PC-3 (cell line): ENCODE measurements around the gene EIF2S2. TPM values are rescaled to one million over a fixed set of nuclear protein-coding genes. Genes with fewer than 3 reads are reported as not detected.

Experiments
- ATAC-seq: fragments of 200-7000 bp; cut with Tn5 transposase; 2 replicates; pipeline ENCODE4 v1.9.1; 2020; ENCODE audit warnings: mild to moderate bottlenecking, moderate library complexity
- BruUV-seq: library from RNA; stranded (reverse); fragments of 400-500 nt; replicated peaks from 2 replicates; lab custom pipeline; 2021; lab: Mats Ljungman, UMichigan
- CTCF ChIA-PET: fragments of 300-600 bp; sonication (Branson Sonifier 250); formaldehyde crosslinking; loops from one replicate; lab custom pipeline; 2022; ENCODE audit warnings: antibody characterized with exemption; lab: Charles Lee
- POLR2A ChIA-PET: fragments of 300-600 bp; sonication (Branson Sonifier 250); formaldehyde crosslinking; loops from one replicate; lab custom pipeline; 2022; ENCODE audit warnings: antibody characterized with exemption; ENCODE audit not compliant: unreplicated experiment; lab: Charles Lee
- DNase-seq: peaks from one replicate; pipeline ENCODE4 v3.0.0-alpha.2; 2015
- H2AFZ ChIP-seq: fragments of 300-600 bp; sonication (generic); 2 replicates; pipeline ENCODE4 v1.6.0; 2016; ENCODE audit warnings: antibody characterized with exemption, low read length
- H3F3A ChIP-seq: fragments of 300-600 bp; sonication (generic); one replicate; pipeline ENCODE4 v1.6.0; 2017; ENCODE audit warnings: antibody characterized with exemption, low read length, control low read depth, mild to moderate bottlenecking; ENCODE audit not compliant: unreplicated experiment
- H3K27ac ChIP-seq: fragments of 300-600 bp; sonication (generic); 2 replicates; pipeline ENCODE4 v1.5.1; 2016; ENCODE audit warnings: mild to moderate bottlenecking, low read length
- H3K27me3 ChIP-seq: fragments of 300-600 bp; sonication (generic); 2 replicates; pipeline ENCODE4 v1.6.1; 2016; ENCODE audit warnings: low read length, mixed read lengths
- H3K36me3 ChIP-seq: fragments of 300-600 bp; sonication (generic); 2 replicates; pipeline ENCODE4 v1.6.1; 2016; ENCODE audit warnings: low read depth, mixed run types, low read length, mixed read lengths
- H3K4me1 ChIP-seq: fragments of 300-600 bp; sonication (generic); 2 replicates; pipeline ENCODE4 v1.5.1; 2016; ENCODE audit warnings: low read length; ENCODE audit not compliant: insufficient read depth
- H3K4me2 ChIP-seq: fragments of 300-600 bp; sonication (generic); 2 replicates; pipeline ENCODE4 v1.6.0; 2016; ENCODE audit warnings: low read length
- H3K4me3 ChIP-seq: fragments of 300-600 bp; sonication (generic); 2 replicates; pipeline ENCODE4 v1.5.1; 2016; ENCODE audit warnings: mild to moderate bottlenecking, low read length, mixed read lengths
- H3K79me2 ChIP-seq: fragments of 300-600 bp; sonication (generic); 2 replicates; pipeline ENCODE4 v1.6.1; 2017; ENCODE audit warnings: low read length, mixed read lengths
- H3K9ac ChIP-seq: fragments of 300-600 bp; sonication (generic); 2 replicates; pipeline ENCODE4 v1.6.0; 2016; ENCODE audit warnings: mild to moderate bottlenecking, low read length
- H3K9me2 ChIP-seq: fragments of 300-600 bp; sonication (generic); replicated peaks from 2 replicates; pipeline ENCODE4 v1.6.1; 2016; ENCODE audit warnings: mixed run types, low read length, mixed read lengths
- H3K9me3 ChIP-seq: fragments of 300-600 bp; sonication (generic); 2 replicates; pipeline ENCODE4 v1.6.1; 2016; ENCODE audit warnings: low read length, mixed read lengths
- H4K20me1 ChIP-seq: fragments of 300-600 bp; sonication (generic); 2 replicates; pipeline ENCODE4 v1.6.1; 2016; ENCODE audit warnings: low read length, mixed read lengths
- CTCF ChIP-seq: fragments of 300-600 bp; sonication (generic); conservative IDR thresholded peaks from 2 replicates; pipeline ENCODE4 v1.5.1; 2017; ENCODE audit warnings: antibody characterized with exemption, low read depth, mild to moderate bottlenecking, low read length
- EZH2 ChIP-seq: fragments of 300-600 bp; sonication (generic); IDR thresholded peaks from one replicate; pipeline ENCODE4 v1.6.1; 2017; ENCODE audit warnings: antibody characterized with exemption, mild to moderate bottlenecking, low read length; ENCODE audit not compliant: unreplicated experiment
- EZH2phosphoT487 ChIP-seq: fragments of 300-600 bp; sonication (generic); IDR thresholded peaks from 2 replicates; pipeline ENCODE4 v1.6.1; 2018; ENCODE audit warnings: mild to moderate bottlenecking, antibody characterized with exemption, low read length, borderline replicate concordance
- intact Hi-C: fragments of 100-400 bp; cut with micrococcal nuclease; formaldehyde crosslinking; loops from 2 replicates; pipeline ENCODE4 v1.9.0; 2023
- total RNA-seq: library from RNA; depleted of rRNA; stranded (reverse); fragments of >200 nt; gene quantifications from 2 replicates; pipeline ENCODE4 v1.2.3, GENCODE V29; 2014

The EIF2S2 gene
- total RNA-seq, 1 experiment from 2014 or later: 83.4 TPM

DNA sequence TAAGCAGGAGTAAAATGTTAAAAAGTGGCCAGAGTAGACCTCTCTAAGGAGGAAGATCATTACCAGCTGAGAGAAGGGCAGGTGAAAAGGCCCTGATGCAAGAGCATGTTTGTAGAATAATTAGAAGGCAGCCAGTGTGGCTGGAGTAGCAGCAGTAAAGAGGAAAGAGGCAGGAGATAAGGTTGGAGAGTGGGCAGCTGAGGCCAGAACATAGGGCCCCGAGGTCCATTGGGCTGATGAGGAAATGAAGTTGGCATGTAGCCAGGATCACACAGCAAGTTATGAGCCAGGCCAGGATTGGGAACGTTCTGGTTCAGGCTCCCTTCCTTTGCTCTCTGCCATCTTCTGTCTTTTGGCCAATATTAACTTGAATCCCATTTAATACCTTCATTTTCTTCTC is 66.7 kb downstream of the EIF2S2 start:
- no peak overlapping the region for H3K4me3 ChIP-seq
- H3K27ac ChIP-seq: no peak overlapping the region
- no peaks in the 10 kb centered on the region for H3K36me3 ChIP-seq
- ChIA-PET POLR2A (no interaction called here), CTCF (no interaction called here)
- no TSS peak for BruUV-seq
- no peak for DNase-seq
- no peaks in the 10 kb centered on the region for H3K4me1 ChIP-seq
- peaks cover 36% of the 10 kb centered on the region for H3K79me2 ChIP-seq
- peaks cover 34% of the 10 kb centered on the region; the same call in 1 of the 2 replicates for H4K20me1 ChIP-seq
- intact Hi-C loops: no loop called here
- no peaks in the 10 kb centered on the region for H3K9me2 ChIP-seq
- H3K9ac ChIP-seq: no peak overlapping the region
- ATAC-seq: no peak
- no peaks in the 10 kb centered on the region for H3F3A ChIP-seq
- H3K4me2 ChIP-seq: no peak overlapping the region
- TF ChIP-seq EZH2phosphoT487: no peak
- no peak for TF ChIP-seq EZH2
- no peak for TF ChIP-seq CTCF
- no peaks in the 10 kb centered on the region for H3K9me3 ChIP-seq
- H2AFZ ChIP-seq: no peak overlapping the region
- H3K27me3 ChIP-seq: no peaks in the 10 kb centered on the region

DNA sequence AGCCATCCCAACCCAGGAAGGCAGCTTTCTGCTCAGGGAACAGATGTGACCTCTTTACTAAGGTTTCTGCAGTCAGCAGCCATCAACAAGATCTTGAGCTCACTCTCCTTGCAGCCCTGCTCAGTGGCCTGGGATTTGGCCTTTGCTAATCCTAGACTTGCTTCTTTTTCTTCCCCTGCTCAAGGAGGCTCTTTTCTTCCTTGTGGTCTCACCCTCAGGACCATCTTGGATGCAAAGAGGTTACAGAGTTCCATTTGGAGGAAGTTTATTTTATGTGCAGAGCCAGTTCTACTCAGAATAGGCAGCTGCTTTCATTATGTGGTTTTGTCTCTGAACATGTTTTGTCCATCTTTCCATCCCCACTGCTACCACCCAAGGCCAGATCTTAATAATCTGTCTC is 69.0 kb downstream of the EIF2S2 start:
- no peaks in the 10 kb centered on the region for H3K36me3 ChIP-seq
- CTCF ChIA-PET: no interaction called here
- H3K4me2 ChIP-seq: no peak overlapping the region
- no peaks in the 10 kb centered on the region for H3F3A ChIP-seq
- no peak overlapping the region for H3K27ac ChIP-seq
- POLR2A ChIA-PET: interaction anchor here (0.6 kb wide), 1 partner anchor 50 kb away, joined by 10 read pairs; no protein-coding TSS in a partner anchor
- BruUV-seq: no TSS peak
- DNase-seq (no peak), ATAC-seq (no peak)
- peaks cover 24% of the 10 kb centered on the region for H4K20me1 ChIP-seq
- no peak overlapping the region for H2AFZ ChIP-seq
- no peak overlapping the region for H3K4me3 ChIP-seq
- H3K79me2 ChIP-seq: peaks cover 36% of the 10 kb centered on the region
- H3K9me3 ChIP-seq: no peaks in the 10 kb centered on the region
- TF ChIP-seq EZH2: no peak
- H3K9ac ChIP-seq: no peak overlapping the region
- no peaks in the 10 kb centered on the region for H3K4me1 ChIP-seq
- H3K9me2 ChIP-seq: no peaks in the 10 kb centered on the region
- H3K27me3 ChIP-seq: no peaks in the 10 kb centered on the region
- intact Hi-C loops: no loop called here

- H3K36me3 ChIP-seq: no peaks in the 10 kb centered on the region
- H3K27me3 ChIP-seq: no peaks in the 10 kb centered on the region
- H4K20me1 ChIP-seq: peaks cover 28% of the 10 kb centered on the region
- H3K4me2 ChIP-seq: no peak overlapping the region
- BruUV-seq: no TSS peak
- H2AFZ ChIP-seq: no peak overlapping the region
- H3F3A ChIP-seq: no peaks in the 10 kb centered on the region
- no peak overlapping the region for H3K9ac ChIP-seq
- no peak overlapping the region for H3K4me3 ChIP-seq
- no peak for TF ChIP-seq CTCF
- TF ChIP-seq EZH2: no peak
- no peak for TF ChIP-seq EZH2phosphoT487
- ChIA-PET POLR2A (interaction anchor here (0.6 kb wide), 1 partner anchor 49 kb away, joined by 10 read pairs; no protein-coding TSS in a partner anchor), CTCF (no interaction called here)
- ATAC-seq (no peak), DNase-seq (no peak)
- H3K4me1 ChIP-seq: no peaks in the 10 kb centered on the region
- no peaks in the 10 kb centered on the region for H3K9me3 ChIP-seq
- no peaks in the 10 kb centered on the region for H3K9me2 ChIP-seq
- no peak overlapping the region for H3K27ac ChIP-seq
- intact Hi-C loops: no loop called here
- peaks cover 38% of the 10 kb centered on the region for H3K79me2 ChIP-seq
These were observed 69.8 kb downstream of the EIF2S2 start for GRCh38 chr20:34042262-34042661.
